Left ventricle myocardium inferior (tissue), 1 donor: ENCODE results near the gene OR1L1. TPM values are rescaled to one million over a fixed set of nuclear protein-coding genes. Genes with fewer than 3 reads are reported as not detected.

ENCODE experiments used
- DNase-seq: peaks from one replicate; pipeline ENCODE4 v3.0.0-alpha.2; 2020
- H3K27ac ChIP-seq: fragments of 200-600 bp; replicated peaks from 2 replicates; pipeline ENCODE4 v1.8.0; 2021
- H3K27me3 ChIP-seq: fragments of 200-600 bp; 2 replicates; pipeline ENCODE4 v1.8.0; 2021; ENCODE audit warnings: low read depth
- H3K36me3 ChIP-seq: fragments of 200-600 bp; 2 replicates; pipeline ENCODE4 v1.8.0; 2021
- H3K4me1 ChIP-seq: fragments of 200-600 bp; 2 replicates; pipeline ENCODE4 v1.8.0; 2021
- H3K4me3 ChIP-seq: fragments of 200-600 bp; 2 replicates; pipeline ENCODE4 v1.8.0; 2021; ENCODE audit warnings: mild to moderate bottlenecking, moderate library complexity
- H3K9me3 ChIP-seq: fragments of 200-600 bp; replicated peaks from 2 replicates; pipeline ENCODE4 v1.8.0; 2021
- intact Hi-C: fragments of 100-400 bp; cut with micrococcal nuclease; formaldehyde crosslinking; loops from one replicate; pipeline ENCODE4 v1.11.0; 2022
- long read RNA-seq: library from polyadenylated mRNA; unstranded; transcript quantifications from one replicate; pipeline ENCODE4 v2.0.0, GENCODE V29; 2021
- total RNA-seq: library from RNA; stranded (reverse); fragmentation: NEBNext Ultra II Directional; extraction: Animal tissue kit (Norgen Biotek cat#: 25700); gene quantifications from one replicate; pipeline ENCODE4 v1.2.1, GENCODE V29; 2021
- TF ChIP-seq, protein P1 (sequence below): fragments of 200-600 bp; IDR thresholded peaks from 2 replicates; pipeline ENCODE4 v1.8.0; 2021; ENCODE audit warnings: antibody characterized with exemption, mild to moderate bottlenecking, borderline replicate concordance
- donor health status: DM: no; HTN: yes; CAD: no; lungs with severe emphysema.

OR1L1 gene, protein sequence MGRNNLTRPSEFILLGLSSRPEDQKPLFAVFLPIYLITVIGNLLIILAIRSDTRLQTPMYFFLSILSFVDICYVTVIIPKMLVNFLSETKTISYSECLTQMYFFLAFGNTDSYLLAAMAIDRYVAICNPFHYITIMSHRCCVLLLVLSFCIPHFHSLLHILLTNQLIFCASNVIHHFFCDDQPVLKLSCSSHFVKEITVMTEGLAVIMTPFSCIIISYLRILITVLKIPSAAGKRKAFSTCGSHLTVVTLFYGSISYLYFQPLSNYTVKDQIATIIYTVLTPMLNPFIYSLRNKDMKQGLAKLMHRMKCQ
- total RNA-seq = not detected
- long read RNA-seq = 0 reads

DNA sequence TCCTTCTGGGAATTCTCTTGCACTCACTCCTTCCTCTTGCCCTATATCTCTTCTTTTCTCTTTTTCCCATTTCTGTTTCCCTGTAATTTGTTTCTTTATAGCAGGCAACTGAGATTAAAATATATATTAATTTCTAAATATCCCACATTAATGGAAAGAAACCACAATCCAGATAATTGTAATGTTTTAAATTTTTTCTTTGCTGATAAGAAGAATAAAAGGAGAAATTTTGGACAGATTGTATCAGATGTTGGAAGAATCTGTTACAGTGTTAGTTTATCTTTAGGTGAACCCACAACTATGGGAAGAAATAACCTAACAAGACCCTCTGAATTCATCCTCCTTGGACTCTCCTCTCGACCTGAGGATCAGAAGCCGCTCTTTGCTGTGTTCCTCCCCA, at the start of gene OR1L1:
TSS of gene OR1L1 (plus strand) at position 301 of the 400 bp plus-strand sequence. CDS start at position 301, 0 bp downstream.
- no peak within 1 kb of the TSS for H3K4me3 ChIP-seq
- peaks cover 6% of the 10 kb centered on the region for H3K9me3 ChIP-seq
- intact Hi-C loops = no loop called here
- H3K4me1 ChIP-seq = no peaks in the 10 kb centered on the region
- no peaks in the 10 kb centered on the region for H3K36me3 ChIP-seq
- H3K27me3 ChIP-seq = no peaks in the 10 kb centered on the region
- TF ChIP-seq, protein P1, sequence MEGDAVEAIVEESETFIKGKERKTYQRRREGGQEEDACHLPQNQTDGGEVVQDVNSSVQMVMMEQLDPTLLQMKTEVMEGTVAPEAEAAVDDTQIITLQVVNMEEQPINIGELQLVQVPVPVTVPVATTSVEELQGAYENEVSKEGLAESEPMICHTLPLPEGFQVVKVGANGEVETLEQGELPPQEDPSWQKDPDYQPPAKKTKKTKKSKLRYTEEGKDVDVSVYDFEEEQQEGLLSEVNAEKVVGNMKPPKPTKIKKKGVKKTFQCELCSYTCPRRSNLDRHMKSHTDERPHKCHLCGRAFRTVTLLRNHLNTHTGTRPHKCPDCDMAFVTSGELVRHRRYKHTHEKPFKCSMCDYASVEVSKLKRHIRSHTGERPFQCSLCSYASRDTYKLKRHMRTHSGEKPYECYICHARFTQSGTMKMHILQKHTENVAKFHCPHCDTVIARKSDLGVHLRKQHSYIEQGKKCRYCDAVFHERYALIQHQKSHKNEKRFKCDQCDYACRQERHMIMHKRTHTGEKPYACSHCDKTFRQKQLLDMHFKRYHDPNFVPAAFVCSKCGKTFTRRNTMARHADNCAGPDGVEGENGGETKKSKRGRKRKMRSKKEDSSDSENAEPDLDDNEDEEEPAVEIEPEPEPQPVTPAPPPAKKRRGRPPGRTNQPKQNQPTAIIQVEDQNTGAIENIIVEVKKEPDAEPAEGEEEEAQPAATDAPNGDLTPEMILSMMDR = no peak
- DNase-seq = no peak
- no peak within 1 kb of the TSS for H3K27ac ChIP-seq

DNA sequence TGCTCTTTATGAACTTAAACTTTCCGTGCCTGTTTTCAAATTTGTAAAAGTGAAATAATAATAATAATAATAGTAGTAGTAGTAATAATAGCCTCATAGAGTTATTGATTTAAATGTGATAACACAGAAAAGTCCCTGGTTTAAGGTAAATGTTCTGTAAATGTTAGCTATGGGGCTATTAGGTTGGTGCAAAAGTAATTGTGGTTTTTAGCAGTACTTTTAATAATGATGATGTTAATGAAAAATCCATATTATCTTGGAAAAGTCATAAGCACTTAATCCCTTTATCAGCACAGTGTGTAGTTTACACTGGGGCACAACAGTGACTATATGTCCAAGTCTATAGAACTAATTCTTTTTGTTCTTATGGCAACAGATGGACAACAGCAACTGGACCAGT, 47.2 kb upstream of the OR1L1 start, which contains the start of gene OR1Q1:
TSS of gene OR1Q1 (plus strand) at position 377 of the 400 bp plus-strand sequence. CDS start at position 377, 0 bp downstream.
- TF ChIP-seq, protein P1 = no peak
- no peaks in the 10 kb centered on the region for H3K36me3 ChIP-seq
- no peak within 1 kb of the TSS for H3K4me3 ChIP-seq
- intact Hi-C loops = no loop called here
- H3K9me3 ChIP-seq = peaks cover 16% of the 10 kb centered on the region
- no peak within 1 kb of the TSS for H3K27ac ChIP-seq
- H3K4me1 ChIP-seq = no peaks in the 10 kb centered on the region
- no peaks in the 10 kb centered on the region for H3K27me3 ChIP-seq
- no peak for DNase-seq

DNA sequence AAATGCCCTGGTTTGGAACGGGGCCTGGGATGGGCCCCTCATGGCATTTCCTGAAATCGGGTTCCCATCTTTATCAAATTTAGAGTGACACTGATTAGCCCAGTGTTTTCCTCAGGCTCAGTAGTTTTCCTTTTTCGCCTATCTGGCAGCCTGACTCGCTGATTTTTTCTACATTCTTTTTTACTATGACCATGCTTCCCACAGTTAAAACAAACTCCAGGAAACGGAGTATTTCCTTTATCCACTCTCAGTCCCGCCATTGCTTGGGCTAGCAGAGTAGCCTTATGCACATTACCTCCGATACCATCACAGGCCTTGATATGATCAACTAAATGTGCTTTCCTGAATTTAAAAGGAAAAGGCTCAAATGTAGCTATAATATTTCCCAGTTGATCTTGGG, 41.5 kb upstream of the OR1L1 start:
- peaks cover 16% of the 10 kb centered on the region for H3K9me3 ChIP-seq
- TF ChIP-seq, protein P1 = no peak
- H3K27ac ChIP-seq = no peak overlapping the region
- no peak overlapping the region for H3K4me3 ChIP-seq
- no peaks in the 10 kb centered on the region for H3K4me1 ChIP-seq
- intact Hi-C loops = no loop called here
- no peaks in the 10 kb centered on the region for H3K27me3 ChIP-seq
- H3K36me3 ChIP-seq = no peaks in the 10 kb centered on the region
- DNase-seq = no peak

DNA sequence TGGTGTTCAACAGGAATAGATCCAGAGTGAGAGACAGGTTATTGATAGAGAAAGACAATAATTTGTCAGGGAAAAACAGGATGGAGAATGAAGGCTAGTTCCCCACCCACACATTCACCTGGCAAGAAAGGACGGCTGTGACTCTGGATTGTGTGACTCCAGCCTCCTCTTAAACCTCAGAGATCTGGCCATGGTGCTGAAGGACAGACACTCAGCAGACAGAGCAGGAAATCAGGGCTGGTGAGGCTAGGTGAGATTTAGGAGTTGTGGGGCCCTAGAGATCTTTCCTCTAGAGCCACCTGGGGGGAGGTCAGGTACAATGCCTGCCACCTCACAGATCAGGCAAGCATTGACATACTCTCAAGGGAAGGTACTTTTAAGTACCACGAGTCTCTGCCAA, 19.3 kb upstream of the OR1L1 start:
- intact Hi-C loops = no loop called here
- Histone ChIP-seq H3K36me3 (no peaks in the 10 kb centered on the region), H3K9me3 (peaks cover 42% of the 10 kb centered on the region), H3K4me3 (no peak overlapping the region), H3K27me3 (no peaks in the 10 kb centered on the region), H3K27ac (no peak overlapping the region), H3K4me1 (no peaks in the 10 kb centered on the region)
- DNase-seq = no peak
- TF ChIP-seq, protein P1 = no peak

DNA sequence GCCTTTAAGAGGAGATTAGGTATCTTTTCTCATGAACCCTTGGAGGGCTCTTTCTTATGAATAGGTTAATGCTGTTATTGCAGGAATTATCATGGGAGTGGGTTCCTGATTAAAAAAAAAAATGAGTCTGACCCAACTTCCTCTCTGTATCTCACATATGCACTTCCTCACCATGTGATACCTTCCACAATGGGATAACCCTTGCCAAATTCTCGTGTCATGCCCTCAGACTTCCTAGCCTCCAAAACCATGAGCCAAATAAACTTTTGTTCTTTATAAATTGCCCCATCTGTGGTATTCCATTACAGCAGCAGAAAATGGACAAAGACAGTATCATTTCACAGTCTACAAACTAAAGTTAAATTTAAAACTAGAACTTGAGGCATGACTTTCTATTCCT, 5.1 kb upstream of the OR1L1 start:
- Histone ChIP-seq H3K27me3 (no peaks in the 10 kb centered on the region), H3K9me3 (no peaks in the 10 kb centered on the region), H3K27ac (peak overlapping the region; percentile 22), H3K36me3 (no peaks in the 10 kb centered on the region), H3K4me1 (no peaks in the 10 kb centered on the region), H3K4me3 (no peak overlapping the region)
- intact Hi-C loops = no loop called here
- TF ChIP-seq, protein P1 = no peak
- DNase-seq = no peak
